Inflammatory macrophage treated with lipopolysaccharide for 4 hours (primary cell): Measurements from ENCODE around the gene GGTA1.
A peak's percentile ranks its signal among the peaks of the same experiment; 100 is the strongest.
"Not testable (repeated sequence)": the region's sequence is repeated elsewhere in the genome, so short reads cannot be mapped to it uniquely, and the experiment has no call there.

ENCODE experiments used
- DNase-seq: peaks from one replicate; pipeline ENCODE4 v3.0.0-alpha.2; 2020

Gene GGTA1

GRCh38 chr9:121499427-121500164 is at the start of gene GGTA1:
Gene GGTA1 (minus strand): TSS chr9:121499844. CDS start chr9:121467922, 31,922 bp downstream.
- DNase-seq: peak; percentile 69

- no peak for DNase-seq
These were observed 49.0 kb upstream of the GGTA1 start for GRCh38 chr9:121548666-121549065.

- DNase-seq: peak; percentile 93
These were observed 46.3 kb upstream of the GGTA1 start for GRCh38 chr9:121545875-121546423.

- DNase-seq: no peak
These were observed 45.7 kb upstream of the GGTA1 start for GRCh38 chr9:121545150-121545874.

GRCh38 chr9:121542025-121542424 is 42.4 kb upstream of the GGTA1 start:
- DNase-seq: no peak

GRCh38 chr9:121541256-121541655 is 41.6 kb upstream of the GGTA1 start:
- no peak for DNase-seq

GRCh38 chr9:121538221-121538620 is 38.6 kb upstream of the GGTA1 start:
- peak; percentile 15 for DNase-seq

GRCh38 chr9:121537283-121537682 is 37.6 kb upstream of the GGTA1 start:
- peak; percentile 26 for DNase-seq

GRCh38 chr9:121532881-121533280 is 33.2 kb upstream of the GGTA1 start:
- no peak for DNase-seq

- DNase-seq: no peak
These were observed 29.8 kb upstream of the GGTA1 start for GRCh38 chr9:121529237-121529987.

- no peak for DNase-seq
These were observed 29.0 kb upstream of the GGTA1 start for GRCh38 chr9:121528642-121529041.

GRCh38 chr9:121527371-121527770 is 27.7 kb upstream of the GGTA1 start:
- DNase-seq: no peak

GRCh38 chr9:121519688-121520087 is 20.0 kb upstream of the GGTA1 start:
- DNase-seq: not testable (repeated sequence)

GRCh38 chr9:121518634-121519033 is 19.0 kb upstream of the GGTA1 start:
- DNase-seq: no peak

- DNase-seq: peak; percentile 84
These were observed 13.5 kb upstream of the GGTA1 start for GRCh38 chr9:121513166-121513565.

GRCh38 chr9:121510766-121511550 is 11.3 kb upstream of the GGTA1 start:
- DNase-seq: no peak

GRCh38 chr9:121509180-121509579 is 9.5 kb upstream of the GGTA1 start:
- no peak for DNase-seq

- DNase-seq: no peak
These were observed 8.8 kb upstream of the GGTA1 start for GRCh38 chr9:121508415-121508814.

GRCh38 chr9:121505903-121506735 is 6.5 kb upstream of the GGTA1 start:
- no peak for DNase-seq

- DNase-seq: peak; percentile 86
These were observed 3.8 kb upstream of the GGTA1 start for GRCh38 chr9:121503444-121503843.

GRCh38 chr9:121500165-121500478 is 478 bp upstream of the GGTA1 start:
- no peak for DNase-seq

- DNase-seq: no peak
These were observed 542 bp downstream of the GGTA1 start for GRCh38 chr9:121499177-121499426.
